Fibroblast of mammary gland (primary cell): Measurements from ENCODE around the gene USP53.

Experiments used
- DNase-seq: peaks from one replicate; pipeline ENCODE4 v3.0.0-alpha.2; 2010; ENCODE audit warnings: low read depth
- H3K4me3 ChIP-seq: 2 replicates; pipeline ENCODE4 v1.5.1; 2011; ENCODE audit warnings: low read depth, mild to moderate bottlenecking, low read length, moderate library complexity; ENCODE audit not compliant: control insufficient read depth
- CTCF ChIP-seq: conservative IDR thresholded peaks from 2 replicates; pipeline ENCODE4 v1.5.1; 2011; ENCODE audit warnings: low read depth, low read length, inconsistent platforms; ENCODE audit not compliant: control insufficient read depth, insufficient read depth

USP53 gene

GRCh38 chr4:119307606-119308005 is 95.1 kb downstream of the USP53 start:
- H3K4me3 ChIP-seq: no peak overlapping the region
- TF ChIP-seq CTCF: no peak
- DNase-seq: no peak

DNA sequence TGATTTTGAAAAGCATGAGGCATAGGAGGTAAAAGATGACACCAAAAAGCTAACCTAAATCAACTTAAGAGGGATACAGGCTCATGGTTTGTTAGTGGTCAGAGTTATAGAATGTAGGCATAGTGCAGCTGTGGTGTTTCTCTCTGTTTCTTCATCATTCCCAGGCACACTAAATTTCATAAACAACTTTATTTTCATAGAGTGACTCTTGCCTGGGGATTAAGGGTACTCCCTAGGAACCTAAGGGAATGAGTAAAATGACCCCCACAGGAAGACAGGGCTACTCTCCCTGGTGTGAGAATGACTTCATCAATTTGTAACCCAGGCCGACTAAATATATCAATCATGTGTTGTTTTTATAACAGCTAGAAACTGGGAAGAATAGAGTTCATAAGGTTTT is 98.3 kb downstream of the USP53 start:
- no peak for TF ChIP-seq CTCF
- DNase-seq: peak; percentile 48
- no peak overlapping the region for H3K4me3 ChIP-seq

DNA sequence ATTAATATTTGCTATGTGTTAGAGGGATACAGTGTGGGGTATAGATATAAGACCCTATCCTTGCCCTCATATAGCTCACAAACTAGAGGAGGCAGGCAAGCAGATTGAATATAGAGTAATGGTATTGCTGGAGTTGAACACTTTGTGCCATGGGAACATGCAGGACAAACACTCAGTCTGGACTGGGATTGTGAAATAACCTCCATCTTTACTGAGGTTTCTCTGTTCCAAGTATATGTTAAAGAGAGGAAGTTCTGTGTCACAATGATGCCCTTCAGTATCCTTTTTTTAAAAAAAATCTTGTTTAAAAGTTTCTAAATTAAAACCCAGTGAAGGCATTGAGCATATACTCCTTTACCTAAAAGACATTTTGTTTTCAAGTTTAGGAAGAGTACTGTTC is 100.7 kb downstream of the USP53 start:
- no peak for TF ChIP-seq CTCF
- H3K4me3 ChIP-seq: no peak overlapping the region
- DNase-seq: no peak

- peak; percentile 63 for DNase-seq
- H3K4me3 ChIP-seq: no peak overlapping the region
- peak; percentile 58 for TF ChIP-seq CTCF
These were observed 101.8 kb downstream of the USP53 start for GRCh38 chr4:119314356-119314755.

- no peak for TF ChIP-seq CTCF
- H3K4me3 ChIP-seq: no peak overlapping the region
- peak; percentile 35 for DNase-seq
These were observed 102.5 kb downstream of the USP53 start for GRCh38 chr4:119315036-119315435.

- no peak overlapping the region for H3K4me3 ChIP-seq
- no peak for DNase-seq
- no peak for TF ChIP-seq CTCF
These were observed 105.5 kb downstream of the USP53 start for GRCh38 chr4:119317990-119318389.

DNA sequence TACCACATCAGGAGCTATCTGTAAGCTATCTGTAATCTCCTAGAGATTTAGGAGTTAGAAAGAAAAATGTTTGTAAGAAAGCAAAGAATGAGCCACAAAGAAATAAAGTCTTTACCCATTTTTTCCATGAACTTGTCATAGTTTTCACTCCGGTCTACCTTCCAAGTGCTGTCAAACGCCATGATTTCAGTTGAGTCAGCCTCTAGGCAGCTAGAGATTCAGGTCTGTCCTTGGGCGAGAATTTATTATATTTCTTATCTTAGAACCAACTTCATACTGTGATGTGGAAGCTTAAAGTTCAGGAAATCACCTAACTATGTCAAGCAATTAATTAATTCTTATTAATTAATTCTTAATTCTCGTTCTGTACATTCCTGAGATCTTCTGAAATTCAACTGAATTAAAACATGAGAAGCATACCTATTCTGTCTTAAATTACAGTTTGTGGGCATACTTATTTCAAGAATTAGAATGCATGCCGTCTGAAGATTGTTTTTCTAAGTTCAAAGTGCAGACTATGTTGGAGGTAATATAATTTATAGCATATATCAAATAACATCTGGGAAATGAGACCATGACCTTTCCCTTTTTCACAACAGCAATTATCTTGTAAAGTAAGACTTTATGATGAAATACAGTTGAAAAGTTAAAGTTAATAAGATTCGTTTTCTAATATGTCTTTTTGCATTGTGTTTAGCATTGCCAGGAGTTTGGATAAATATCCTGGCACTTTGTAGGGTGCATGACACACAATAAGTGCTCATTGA is 109.6 kb downstream of the USP53 start, which contains the start of gene FABP2:
Gene FABP2, minus strand, starts transcription at position 218 of the 767 bp plus-strand sequence. Its CDS starts 36 bp downstream, at position 182.
- DNase-seq: no peak
- no peak for TF ChIP-seq CTCF
- H3K4me3 ChIP-seq: no peak within 1 kb of the TSS
